ENCODE measurements around the gene AATF. TPM values are rescaled to one million over a fixed set of nuclear protein-coding genes. Genes with fewer than 3 reads are reported as not detected.

Gene AATF
- total and polyA plus RNA-seq, 9 of the 15 experiments (the other 6 are each of a cell fraction or from before 2014, with no cell fraction given) = 34.5 to 133 (median 90.1) TPM

- no peak overlapping the region for H3K4me2 ChIP-seq (ENCODE audit: insufficient read depth, low read length)
- in situ Hi-C loops (cut with MboI) = no loop called here
- intact Hi-C loops (cut with micrococcal nuclease) = no loop called here
These were observed 143.3 kb downstream of the AATF start for GRCh38 chr17:37092071-37092470.

More at GRCh38 chr17:37092071-37092470, 143.3 kb downstream of the AATF start:
- H3K9me3 ChIP-seq (replicated peaks; ENCODE audit: control insufficient read depth, insufficient read depth, low read depth, low read length) = no peaks in the 10 kb centered on the region
- ATAC-seq (no peak), DNase-seq (ENCODE audit: extremely low read depth in 1 of 4, low spot score in 3 of 4) (no peak), FAIRE-seq (no peak)
- no peak overlapping the region for H2AFZ ChIP-seq (ENCODE audit: low read depth, low read length)
- ChIA-PET CTCF (ENCODE audit: low intra/inter-chr PET ratio) (no interaction called here), POLR2A (no interaction called here)
- BruUV-seq (replicated peaks) = no TSS peak
- H3K27me3 ChIP-seq (ENCODE audit: control insufficient read depth in 2 of 2, insufficient read depth in 2 of 2, low read length in 2 of 2) = no peaks in the 10 kb centered on the region
- no peaks in the 10 kb centered on the region for H4K20me1 ChIP-seq (replicated peaks; ENCODE audit: control insufficient read depth, insufficient read depth, low read length)
- 90% methylated on average over 2 of the region's 2 CpGs for WGBS (ENCODE audit: insufficient coverage, low coverage, missing lambda C conversion rate)
- no peak overlapping the region for H3K9ac ChIP-seq (ENCODE audit: insufficient read depth in 1 of 2, low read depth in 2 of 2, low read length in 2 of 2)
- TF ChIP-seq NR2C2 (CRISPR knock-in tag; IDR thresholded peaks at IDR 0.05) (no peak), NR2C2 (tag; IDR thresholded peaks at IDR 0.05) (no peak), NR0B1 (IDR thresholded peaks at IDR 0.05; ENCODE audit: partially characterized antibody) (no peak), ZNF316 (IDR thresholded peaks at IDR 0.05) (no peak), FOSL1 (tag; conservative IDR thresholded peaks at IDR 0.05) (0 out of 2 replicates have a peak, but pooled peaks have one; percentile 22), PPARD (CRISPR knock-in tag; IDR thresholded peaks at IDR 0.05) (no peak), ATF3 (IDR thresholded peaks at IDR 0.05) (peak; percentile 36), ATF3 (CRISPR knock-in tag; conservative IDR thresholded peaks at IDR 0.05) (no peak), ZNF551 (CRISPR knock-in tag; IDR thresholded peaks at IDR 0.05) (no peak), THAP7 (CRISPR knock-in tag; IDR thresholded peaks at IDR 0.05) (no peak), JUND (IDR thresholded peaks at IDR 0.05; ENCODE audit: borderline replicate concordance, low read depth, low read length) (peak; percentile 20; the same call in 1 of the 2 replicates), JUND (tag; IDR thresholded peaks at IDR 0.05; ENCODE audit: borderline replicate concordance, low read depth, low read length) (no peak), HDAC6 (IDR thresholded peaks at IDR 0.05; ENCODE audit: low read depth, low read length) (no peak), DDX20 (tag; IDR thresholded peaks at IDR 0.05; ENCODE audit: low read depth) (no peak)
- no peaks in the 10 kb centered on the region for H3K79me2 ChIP-seq (ENCODE audit: control insufficient read depth, insufficient read depth, low read length)
- H3K4me1 ChIP-seq (replicated peaks in 1 of 2; ENCODE audit: control insufficient read depth in 2 of 2, insufficient read depth in 2 of 2, low read length in 2 of 2) = no peaks in the 10 kb centered on the region
- H3K27ac ChIP-seq (ENCODE audit: extremely low read depth, low read depth, low read length) = no peak overlapping the region
- H3K4me3 ChIP-seq = no peak overlapping the region
- peaks cover 98% of the 10 kb centered on the region for H3K36me3 ChIP-seq (ENCODE audit: control insufficient read depth, insufficient read depth, low read length)
- H3K9me1 ChIP-seq (ENCODE audit: control insufficient read depth, insufficient read depth, low read length) = no peaks in the 10 kb centered on the region
